OCI-LY1 (cell line): ENCODE data around the gene UBR2.

Experiments used
- EZH2 ChIP-seq: fragments of 200-600 bp; sonication (generic), shearing (Covaris generic); IDR thresholded peaks from 2 replicates; pipeline ENCODE4 v1.8.0; 2017; ENCODE audit warnings: borderline replicate concordance, mixed run types, mild to moderate bottlenecking, antibody characterized with exemption, low read length, moderate library complexity, mixed read lengths
- TF ChIP-seq, protein P1 (sequence below): fragments of 200-600 bp; sonication (generic), shearing (Covaris generic); IDR thresholded peaks from 2 replicates; pipeline ENCODE4 v1.5.1; 2017; ENCODE audit warnings: mild to moderate bottlenecking, antibody characterized with exemption, low read length, moderate library complexity, mixed read lengths

DNA sequence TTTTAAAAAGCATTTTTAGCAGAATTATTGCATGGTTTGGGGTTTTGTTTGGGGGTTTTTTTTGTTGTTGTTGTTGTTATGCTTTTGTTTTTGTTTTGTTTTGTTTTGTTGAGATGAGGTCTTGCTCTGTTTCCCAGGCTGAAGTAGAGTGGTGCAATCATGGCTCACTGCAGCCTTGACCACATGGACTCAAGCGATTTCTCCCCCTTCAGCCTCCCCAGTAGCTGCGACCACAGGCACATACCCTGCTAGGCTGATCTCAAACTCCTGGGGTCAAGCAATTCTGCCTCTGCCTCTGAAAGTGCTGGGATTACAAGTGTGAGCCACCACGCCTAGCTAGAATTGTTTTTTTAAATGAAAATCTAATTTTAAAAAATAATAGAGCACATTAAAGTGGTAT is 35.7 kb downstream of the UBR2 start:
- TF ChIP-seq, protein P1, sequence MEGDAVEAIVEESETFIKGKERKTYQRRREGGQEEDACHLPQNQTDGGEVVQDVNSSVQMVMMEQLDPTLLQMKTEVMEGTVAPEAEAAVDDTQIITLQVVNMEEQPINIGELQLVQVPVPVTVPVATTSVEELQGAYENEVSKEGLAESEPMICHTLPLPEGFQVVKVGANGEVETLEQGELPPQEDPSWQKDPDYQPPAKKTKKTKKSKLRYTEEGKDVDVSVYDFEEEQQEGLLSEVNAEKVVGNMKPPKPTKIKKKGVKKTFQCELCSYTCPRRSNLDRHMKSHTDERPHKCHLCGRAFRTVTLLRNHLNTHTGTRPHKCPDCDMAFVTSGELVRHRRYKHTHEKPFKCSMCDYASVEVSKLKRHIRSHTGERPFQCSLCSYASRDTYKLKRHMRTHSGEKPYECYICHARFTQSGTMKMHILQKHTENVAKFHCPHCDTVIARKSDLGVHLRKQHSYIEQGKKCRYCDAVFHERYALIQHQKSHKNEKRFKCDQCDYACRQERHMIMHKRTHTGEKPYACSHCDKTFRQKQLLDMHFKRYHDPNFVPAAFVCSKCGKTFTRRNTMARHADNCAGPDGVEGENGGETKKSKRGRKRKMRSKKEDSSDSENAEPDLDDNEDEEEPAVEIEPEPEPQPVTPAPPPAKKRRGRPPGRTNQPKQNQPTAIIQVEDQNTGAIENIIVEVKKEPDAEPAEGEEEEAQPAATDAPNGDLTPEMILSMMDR = no peak
- no peak for TF ChIP-seq EZH2
